GM21723 (cell line): ENCODE data around the gene AFAP1L2.
"Not testable (repeated sequence)": the region's sequence is repeated elsewhere in the genome, so short reads cannot be mapped to it uniquely, and the experiment has no call there.

Experiments
- ATAC-seq: cut with Tn5 transposase; IDR thresholded peaks from one replicate; pipeline ENCODE4 v1.9.1; 2021; ENCODE audit warnings: mild to moderate bottlenecking, moderate library complexity; ENCODE audit not compliant: unreplicated experiment

AFAP1L2 gene

GRCh38 chr10:114342976-114343375 lies 61.3 kb downstream of the AFAP1L2 start:
- no peak for ATAC-seq

GRCh38 chr10:114340816-114341215 lies 63.5 kb downstream of the AFAP1L2 start:
- no peak for ATAC-seq

DNA sequence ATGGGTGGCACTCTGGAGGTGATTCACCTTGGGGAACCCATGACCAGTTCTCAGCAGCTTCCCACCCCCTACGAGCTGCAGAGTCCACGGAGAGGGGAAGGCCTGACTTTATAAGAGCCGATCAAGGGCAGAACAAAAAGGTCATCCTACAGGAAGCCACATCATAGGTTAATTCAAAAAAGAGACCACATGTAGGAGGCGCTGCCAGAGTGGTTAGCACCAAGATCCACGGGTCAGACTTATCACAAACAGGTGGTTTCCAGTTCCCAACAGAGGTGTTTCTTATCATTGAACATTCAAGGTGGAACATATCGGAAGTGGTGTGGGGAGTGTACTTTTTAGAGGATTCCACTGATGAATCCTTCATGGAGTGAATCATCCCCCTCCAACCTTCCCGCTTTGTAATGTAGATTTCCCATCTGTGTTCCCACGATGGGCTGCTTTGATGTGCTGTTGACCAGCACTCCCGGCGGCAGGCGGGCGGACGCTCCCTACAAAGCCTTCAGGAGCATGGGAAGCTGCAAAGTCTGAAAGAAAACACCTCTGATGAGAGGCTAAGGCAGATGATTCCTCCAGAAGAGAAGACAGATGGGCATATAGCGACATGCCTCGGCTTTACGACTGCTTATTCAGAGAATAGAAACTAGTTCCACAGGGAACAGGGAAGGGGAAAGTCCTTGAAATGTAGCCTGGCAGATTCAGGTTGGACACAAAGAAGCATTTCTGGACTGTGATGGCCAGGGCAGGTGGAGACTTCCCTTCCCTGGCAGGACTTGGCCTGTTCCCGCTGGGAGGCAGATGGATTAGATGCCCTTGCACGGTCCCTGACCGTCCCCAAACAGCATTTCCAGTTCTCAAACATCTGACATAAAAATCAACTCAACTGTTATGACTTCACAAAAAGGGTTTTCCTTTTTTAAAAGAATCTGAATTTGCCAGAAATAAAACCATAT lies 66.5 kb downstream of the AFAP1L2 start:
- ATAC-seq = no peak

- ATAC-seq = no peak
Observed at GRCh38 chr10:114336823-114337509, 67.3 kb downstream of the AFAP1L2 start.

DNA sequence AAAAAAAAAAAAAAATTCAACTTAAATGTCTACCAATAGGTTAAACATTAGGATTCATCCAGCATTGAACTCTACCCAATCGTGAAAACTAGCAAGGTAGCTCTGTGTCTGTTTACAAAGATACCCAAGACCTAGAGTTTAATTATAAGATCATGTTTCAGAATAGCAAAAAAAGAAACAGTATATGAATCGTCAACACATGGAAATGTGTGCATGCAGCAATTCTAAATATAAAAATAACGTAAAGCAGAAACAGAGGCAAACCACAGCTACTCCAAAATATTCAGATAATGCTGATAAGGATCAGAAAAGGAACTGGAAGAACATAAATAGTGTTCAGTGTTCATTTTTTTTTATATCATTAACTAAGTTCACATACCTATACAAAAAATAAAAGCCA lies 68.7 kb downstream of the AFAP1L2 start:
- ATAC-seq = no peak

GRCh38 chr10:114334301-114334700 lies 70.0 kb downstream of the AFAP1L2 start:
- ATAC-seq = no peak

DNA sequence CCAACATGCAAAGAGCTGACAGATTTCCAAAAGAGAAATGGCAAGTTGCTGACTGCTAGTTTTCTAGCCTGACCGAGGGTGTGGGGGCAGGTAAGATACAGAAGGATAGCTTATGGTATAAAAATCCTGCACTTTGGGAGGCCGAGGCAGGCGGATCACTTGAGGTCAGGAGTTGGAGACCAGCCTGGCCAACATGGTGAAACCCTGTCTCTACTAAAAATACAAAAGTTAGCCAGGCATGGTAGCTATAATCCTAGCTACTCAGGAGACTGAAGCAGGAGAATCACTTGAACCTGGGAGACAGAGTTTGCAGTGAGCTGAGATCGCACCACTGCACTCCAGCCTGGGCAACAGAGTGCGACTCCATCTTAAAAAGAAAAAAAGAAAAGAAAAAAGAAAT lies 70.9 kb downstream of the AFAP1L2 start:
- ATAC-seq = not testable (repeated sequence)

DNA sequence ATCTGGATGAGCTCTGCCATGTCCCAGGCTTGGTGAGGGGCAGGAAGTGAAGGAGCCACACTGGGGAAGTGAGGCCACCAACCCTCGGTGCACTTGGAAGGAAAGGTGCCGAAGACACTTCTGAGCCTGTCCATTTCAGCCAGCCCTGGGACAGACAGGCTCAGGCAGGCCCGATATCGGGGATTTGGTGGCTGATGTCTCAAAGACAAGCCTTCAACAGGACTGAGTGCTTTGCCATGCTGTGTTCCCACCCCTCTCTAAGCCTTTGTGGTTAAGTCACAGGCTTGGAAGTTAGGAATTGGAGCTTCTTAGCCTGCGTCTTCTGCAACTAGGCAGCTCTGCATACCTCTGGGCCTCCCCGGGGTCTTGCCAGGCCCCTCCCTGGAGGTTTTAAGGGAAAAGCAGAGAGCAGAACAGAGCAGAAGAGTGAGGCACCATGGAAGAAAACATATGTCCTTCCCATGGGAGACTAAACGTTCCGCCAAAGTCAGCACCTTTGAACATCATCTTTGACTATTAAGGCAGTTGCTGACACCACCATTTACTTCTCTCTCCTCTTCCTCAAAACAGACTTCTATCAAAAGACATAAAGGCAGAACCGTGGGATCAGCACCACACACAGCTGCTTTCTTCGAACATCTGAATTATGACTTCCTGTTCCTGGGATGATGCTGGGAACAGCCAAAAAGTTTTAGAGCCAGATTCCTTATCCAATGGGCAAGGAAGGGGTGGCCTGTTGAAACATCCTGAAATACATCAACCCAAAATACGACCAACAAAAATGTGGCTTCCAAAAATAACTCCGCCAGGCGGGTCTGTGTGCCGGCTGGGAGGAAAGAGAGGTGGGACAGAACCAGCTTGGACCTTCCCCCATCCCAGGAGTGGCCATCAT lies 71.8 kb downstream of the AFAP1L2 start:
- no peak for ATAC-seq

DNA sequence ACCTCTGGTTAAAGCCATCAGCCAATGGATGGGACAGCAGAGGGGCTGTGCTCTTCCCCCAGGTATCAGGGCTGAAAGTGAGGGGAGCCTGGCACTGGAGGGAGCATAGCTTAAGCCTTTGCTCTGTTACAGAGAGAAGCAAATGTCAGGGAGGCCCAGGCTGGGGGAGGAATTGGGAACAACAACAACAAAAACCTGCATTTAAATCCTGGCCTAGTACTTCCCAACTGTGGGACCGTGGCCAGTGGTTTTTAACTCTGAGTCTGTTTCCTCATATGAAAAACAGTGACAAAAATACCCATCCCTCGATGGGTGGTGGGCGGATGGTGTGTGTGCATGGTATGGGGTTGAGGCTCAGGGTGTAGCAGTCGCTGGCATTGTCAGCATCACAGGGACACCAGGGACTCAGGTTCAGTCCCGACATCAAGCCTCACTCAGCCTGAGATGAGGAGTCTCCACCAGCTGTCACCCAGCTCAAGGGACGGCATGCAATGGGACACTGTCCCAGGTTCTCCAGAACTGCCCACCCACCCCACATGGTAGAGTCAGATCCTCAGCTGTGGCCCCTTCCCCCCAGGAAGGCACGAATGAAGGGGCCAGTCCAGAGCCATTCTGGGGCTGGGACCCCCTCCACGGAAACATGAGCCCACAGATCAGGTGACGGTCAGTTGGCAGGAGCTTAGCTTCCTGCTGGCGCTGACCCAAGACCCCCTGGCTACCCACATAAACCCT lies 74.5 kb downstream of the AFAP1L2 start:
- ATAC-seq = no peak

GRCh38 chr10:114328874-114329273 lies 75.4 kb downstream of the AFAP1L2 start:
- no peak for ATAC-seq

- ATAC-seq = no peak
Observed at GRCh38 chr10:114328441-114328812, 75.9 kb downstream of the AFAP1L2 start.

DNA sequence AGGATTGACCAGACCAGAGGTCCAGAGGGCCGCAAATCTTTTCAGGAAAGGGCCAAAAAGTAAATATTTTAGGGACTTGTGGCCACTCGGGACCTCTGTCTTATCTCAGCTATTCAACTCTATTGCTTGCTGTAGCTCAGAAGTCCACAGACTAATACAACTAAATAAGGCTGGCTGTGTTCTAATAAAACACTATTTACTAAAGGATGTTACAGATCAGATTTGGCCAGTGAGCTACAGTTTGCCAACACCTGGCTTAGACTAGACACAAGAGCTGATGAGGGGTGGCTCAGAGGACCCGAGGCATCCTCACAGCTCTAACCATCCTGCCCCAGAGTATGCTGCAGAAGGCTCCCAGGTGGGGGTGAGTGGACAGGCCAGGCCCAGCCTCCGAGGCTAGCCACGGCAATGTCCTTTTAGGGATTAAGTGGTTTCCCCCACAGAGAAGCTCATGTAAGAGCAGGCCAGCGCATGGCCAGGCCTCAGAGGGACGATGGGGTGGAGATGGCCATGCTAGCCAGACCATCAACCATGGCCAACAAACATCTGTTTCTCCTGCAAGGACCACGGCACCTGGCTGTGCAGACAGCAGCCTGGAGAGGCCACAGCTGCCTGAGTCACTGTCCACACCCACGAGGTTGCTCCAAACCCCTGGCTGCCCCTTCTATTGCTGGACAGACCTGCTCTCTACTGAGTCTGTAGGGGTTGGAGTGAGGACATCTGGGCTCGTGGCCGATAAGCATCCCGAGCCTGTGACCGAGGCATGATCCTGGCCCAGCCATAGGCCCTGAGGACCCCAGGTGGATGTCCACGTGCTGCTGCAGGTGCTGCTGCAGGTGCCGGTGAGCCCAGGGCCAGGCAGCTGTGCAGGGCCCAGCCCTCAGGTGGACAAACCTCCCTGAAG lies 76.5 kb downstream of the AFAP1L2 start:
- ATAC-seq = no peak

DNA sequence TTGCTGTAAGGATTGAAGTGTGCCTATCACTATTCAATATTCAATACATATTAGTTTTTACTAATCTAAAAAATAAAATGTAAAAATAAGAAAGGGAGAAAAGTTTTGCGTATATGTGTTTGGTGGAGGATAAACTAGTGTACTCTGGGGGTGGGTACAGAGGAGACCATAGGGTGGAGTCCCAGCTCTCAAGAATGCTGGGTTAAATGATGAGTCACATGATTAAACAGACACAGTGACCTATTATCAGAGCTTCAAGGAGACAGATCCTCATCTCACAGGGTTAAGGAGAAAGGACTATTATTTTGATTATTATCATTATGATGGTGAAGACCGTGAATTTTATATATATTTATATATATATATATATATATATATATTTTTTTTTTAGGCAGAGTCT lies 77.5 kb downstream of the AFAP1L2 start:
- no peak for ATAC-seq

DNA sequence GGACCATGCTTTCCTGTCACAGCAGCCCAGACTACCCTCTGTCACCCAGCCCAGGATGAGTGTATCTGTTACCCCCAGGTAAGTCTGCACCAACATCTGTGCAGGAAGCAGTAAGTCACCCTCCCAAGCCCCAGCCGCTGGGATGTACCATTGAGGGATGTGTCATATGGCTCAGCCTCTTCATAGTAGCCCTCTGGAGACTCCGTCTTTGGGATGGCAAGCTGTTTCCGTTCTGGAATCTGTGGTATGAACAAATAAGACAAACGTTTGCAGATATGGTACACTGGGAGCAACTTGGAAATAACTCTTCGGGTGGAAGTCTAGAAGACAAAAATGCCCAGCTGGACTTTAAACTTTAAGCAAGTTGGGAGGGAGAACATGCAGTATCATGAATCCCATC lies 81.3 kb downstream of the AFAP1L2 start:
- ATAC-seq = no peak

DNA sequence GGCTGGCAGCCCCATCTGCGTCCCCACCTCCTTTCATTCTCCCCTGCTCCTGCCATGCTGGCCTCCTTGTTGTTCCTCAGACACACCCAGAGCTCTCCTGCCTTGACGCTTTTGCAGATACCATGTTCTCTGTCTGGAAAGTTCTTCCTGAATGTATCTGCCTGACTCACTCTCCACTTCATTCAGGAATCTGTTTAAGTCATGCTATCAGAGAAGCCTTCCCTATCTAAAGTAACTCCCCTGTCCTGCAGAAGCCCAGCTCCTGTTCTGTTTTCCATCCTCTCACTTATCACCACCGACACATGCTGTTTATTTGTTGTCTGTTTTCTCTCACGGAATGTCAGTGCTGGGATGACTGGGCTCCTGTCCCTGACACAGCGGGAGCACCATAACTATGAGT lies 82.0 kb downstream of the AFAP1L2 start:
- ATAC-seq = no peak

GRCh38 chr10:114320249-114321116 lies 83.8 kb downstream of the AFAP1L2 start:
- no peak for ATAC-seq

GRCh38 chr10:114319406-114320248 lies 84.7 kb downstream of the AFAP1L2 start:
- ATAC-seq = no peak

GRCh38 chr10:114316744-114317143 lies 87.6 kb downstream of the AFAP1L2 start:
- ATAC-seq = no peak
